Panc1 (cell line): Measurements from ENCODE around the gene TBP.

Experiments
- POLR2AphosphoS5 ChIP-seq: IDR thresholded peaks from 2 replicates; pipeline ENCODE4 v1.6.1; 2012; ENCODE audit warnings: mild to moderate bottlenecking, low read depth, low read length, moderate library complexity
- SIN3A ChIP-seq: IDR thresholded peaks from 2 replicates; pipeline ENCODE4 v1.6.1; 2012; ENCODE audit warnings: low read depth, mild to moderate bottlenecking, low read length, moderate library complexity, borderline replicate concordance; ENCODE audit not compliant: insufficient read depth
- TF ChIP-seq, protein P1 (sequence below): fragments of 450-650 bp; IDR thresholded peaks from 2 replicates; pipeline ENCODE4 v1.5.1; 2017; ENCODE audit warnings: mild to moderate bottlenecking

GRCh38 chr6:170597278-170597677 lies 43.1 kb downstream of the TBP start:
- TF ChIP-seq POLR2AphosphoS5 (no peak), SIN3A (no peak)
- TF ChIP-seq, protein P1, sequence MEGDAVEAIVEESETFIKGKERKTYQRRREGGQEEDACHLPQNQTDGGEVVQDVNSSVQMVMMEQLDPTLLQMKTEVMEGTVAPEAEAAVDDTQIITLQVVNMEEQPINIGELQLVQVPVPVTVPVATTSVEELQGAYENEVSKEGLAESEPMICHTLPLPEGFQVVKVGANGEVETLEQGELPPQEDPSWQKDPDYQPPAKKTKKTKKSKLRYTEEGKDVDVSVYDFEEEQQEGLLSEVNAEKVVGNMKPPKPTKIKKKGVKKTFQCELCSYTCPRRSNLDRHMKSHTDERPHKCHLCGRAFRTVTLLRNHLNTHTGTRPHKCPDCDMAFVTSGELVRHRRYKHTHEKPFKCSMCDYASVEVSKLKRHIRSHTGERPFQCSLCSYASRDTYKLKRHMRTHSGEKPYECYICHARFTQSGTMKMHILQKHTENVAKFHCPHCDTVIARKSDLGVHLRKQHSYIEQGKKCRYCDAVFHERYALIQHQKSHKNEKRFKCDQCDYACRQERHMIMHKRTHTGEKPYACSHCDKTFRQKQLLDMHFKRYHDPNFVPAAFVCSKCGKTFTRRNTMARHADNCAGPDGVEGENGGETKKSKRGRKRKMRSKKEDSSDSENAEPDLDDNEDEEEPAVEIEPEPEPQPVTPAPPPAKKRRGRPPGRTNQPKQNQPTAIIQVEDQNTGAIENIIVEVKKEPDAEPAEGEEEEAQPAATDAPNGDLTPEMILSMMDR, result no peak
